GM18502 (cell line): ENCODE data around the gene CLK1.
"Not testable (repeated sequence)": the region's sequence is repeated elsewhere in the genome, so short reads cannot be mapped to it uniquely, and the experiment has no call there.

ENCODE experiments used
- ATAC-seq: cut with Tn5 transposase; IDR thresholded peaks from one replicate; pipeline ENCODE4 v1.9.1; 2021; ENCODE audit warnings: mild to moderate bottlenecking; ENCODE audit not compliant: unreplicated experiment, poor library complexity

Gene CLK1

GRCh38 chr2:200852605-200853004 is 11.9 kb downstream of the CLK1 start:
- no peak for ATAC-seq

DNA sequence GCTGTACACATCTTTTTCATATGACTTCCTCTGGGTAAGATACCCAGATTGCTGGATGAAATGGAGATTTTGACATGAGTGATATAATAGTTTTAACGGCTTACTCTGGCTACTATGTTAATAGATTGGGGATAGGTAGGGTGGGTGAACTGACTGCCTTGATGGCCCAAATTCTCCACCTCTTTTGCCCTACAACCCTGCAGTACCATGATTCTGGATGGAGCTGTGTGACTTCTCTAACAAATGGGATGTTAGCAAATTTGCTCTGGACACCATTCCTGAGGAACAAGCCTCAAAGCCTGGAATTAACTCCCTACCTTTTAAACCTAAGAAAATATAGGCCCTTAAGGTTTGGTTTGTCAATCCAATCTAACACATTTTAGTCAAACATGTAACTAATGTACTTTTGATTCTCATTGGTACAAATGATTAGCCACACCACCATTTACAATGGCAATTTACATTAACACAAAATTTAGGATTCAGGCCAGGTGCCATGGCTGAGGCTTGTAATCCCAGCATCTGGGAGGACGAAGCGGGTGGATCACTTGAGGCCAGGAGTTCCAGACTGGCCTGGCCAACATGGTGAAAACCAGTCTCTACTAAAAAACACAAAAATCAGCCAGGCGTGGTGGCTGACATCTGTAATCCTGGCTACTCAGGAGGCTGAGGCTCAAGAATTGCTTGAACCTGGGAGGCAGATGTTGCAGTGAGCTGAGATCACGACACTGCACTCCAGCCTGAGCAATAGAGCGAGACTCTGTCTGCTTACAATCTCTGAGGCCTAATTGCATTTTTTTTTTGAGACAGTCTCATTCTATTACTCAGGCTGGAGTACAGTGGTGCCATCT is 12.8 kb downstream of the CLK1 start:
- no peak for ATAC-seq

DNA sequence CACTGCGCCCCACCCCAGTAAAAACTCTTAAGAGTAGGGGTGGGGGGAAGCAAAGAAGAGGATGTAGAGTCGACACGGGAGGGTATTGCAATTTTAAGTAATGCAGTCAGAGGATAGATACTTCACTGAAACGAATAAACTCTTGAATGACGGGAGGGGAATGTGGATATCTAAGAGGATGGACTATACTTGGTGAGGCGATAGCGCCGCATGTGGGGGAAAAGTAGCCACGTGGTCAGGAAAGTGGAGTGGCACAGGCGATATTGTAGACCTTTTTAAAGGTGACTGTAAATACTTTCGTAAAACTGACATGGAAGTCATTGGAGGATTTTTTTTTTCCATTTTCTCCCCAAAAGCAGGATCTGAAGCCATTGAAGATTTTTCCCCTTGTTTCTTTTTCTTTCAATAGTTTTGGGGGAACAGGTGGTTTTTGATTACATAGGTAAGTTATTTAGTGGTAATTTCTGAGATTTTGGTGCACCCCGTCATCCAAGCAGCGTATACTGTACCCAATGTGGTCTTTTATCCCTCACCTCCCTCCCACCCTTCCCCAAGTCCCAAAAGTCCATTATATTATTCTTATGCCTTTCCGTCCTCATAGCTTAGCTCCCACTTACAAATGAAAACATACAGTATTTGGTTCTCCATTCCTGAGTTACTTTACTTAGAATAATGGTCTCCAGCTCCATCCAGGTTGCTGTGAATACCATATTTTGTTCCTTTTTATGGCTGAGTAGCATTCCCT is 13.8 kb downstream of the CLK1 start:
- no peak for ATAC-seq

DNA sequence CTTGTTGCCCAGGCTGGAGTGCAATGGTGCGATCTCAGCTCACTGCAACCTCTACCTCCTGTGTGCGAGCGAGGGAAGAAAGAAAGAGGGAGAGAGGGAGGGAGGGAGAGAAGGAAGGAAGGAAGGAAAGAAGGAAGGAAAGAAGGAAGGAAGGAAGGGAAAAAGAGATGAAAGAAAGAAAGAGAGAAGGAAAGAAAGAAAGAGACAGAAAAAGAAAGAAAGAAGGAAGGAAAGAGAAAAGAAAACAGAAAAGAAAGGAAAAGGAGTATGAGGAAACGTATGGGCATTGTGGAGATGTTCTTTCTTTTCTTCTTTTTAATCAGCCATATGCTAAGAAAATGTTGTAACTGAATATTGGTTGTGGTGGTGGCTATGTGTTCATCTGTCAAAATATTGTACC is 16.5 kb downstream of the CLK1 start:
- ATAC-seq = no peak

- ATAC-seq = no peak
These were observed 17.2 kb downstream of the CLK1 start for GRCh38 chr2:200847269-200847668.

DNA sequence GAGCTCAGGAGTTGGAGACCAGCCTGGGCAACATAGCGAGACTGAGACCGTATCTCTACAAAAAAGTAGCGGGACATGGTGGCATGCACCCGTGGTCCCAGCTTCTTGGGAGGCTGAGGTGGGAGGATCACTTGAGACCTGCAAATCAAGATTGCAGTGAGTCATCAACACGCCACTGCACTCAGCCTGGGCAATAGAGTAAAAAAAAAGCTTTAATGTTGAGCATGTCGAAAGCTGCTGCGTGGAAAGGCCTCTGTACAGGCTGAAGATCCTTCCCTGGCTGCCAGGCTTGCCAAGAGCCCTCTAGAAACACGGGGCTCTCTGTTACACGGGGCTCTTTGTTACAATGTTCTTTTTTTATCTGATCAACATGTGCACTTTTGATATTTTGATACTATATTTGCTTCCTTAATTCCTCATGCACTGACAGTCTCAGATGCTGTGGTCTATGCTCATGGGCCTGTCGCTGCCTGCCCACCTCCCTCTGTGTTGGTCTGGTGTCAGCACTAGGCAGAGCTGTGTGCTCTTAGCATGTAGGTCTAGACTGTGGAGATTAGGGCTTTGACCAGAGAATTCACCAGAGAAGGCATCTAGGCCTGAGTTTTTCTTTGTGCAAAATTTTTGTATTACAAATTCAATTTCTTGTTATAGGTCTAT is 18.7 kb downstream of the CLK1 start:
- no peak for ATAC-seq

DNA sequence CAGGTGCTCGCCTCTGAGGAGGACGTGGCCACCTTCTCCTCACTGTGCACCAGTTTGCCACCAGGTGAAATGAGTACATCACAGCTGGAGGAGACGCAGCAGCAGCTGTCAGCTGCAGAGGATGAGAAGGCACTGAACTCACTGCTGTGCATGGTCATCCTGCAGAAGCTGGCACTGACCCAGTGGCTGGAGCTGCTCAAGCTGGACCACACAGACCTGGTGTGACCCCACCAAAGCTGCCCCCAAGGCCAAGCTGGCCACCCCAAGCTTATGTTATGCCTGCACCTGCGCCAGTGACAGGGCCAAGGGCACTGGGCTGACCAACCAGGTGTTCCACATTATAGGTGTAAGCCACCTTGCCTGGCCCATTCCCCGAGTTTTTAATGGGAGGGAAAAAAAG is 19.3 kb downstream of the CLK1 start:
- ATAC-seq = no peak

- ATAC-seq = no peak
These were observed 20.2 kb downstream of the CLK1 start for GRCh38 chr2:200843993-200844948.

GRCh38 chr2:200839513-200839912 is 24.9 kb downstream of the CLK1 start:
- no peak for ATAC-seq

DNA sequence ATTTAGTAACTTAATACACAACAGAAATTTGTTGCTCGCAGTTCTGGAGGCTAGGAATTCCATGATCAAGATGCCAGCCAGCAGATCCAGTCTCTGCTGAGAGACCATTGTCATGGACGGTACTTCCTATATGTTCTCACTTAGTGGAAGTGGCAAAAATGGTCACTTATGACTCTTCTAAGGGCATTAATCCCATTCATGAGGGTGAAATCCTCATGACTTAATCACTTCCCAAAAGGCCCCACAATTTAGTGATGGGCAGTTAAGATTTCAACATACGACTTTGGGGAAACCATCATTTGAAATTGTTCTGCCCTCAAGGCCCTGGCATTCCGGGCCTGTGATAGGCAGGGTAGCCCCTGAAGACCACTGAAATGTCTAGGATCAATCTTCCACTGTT is 29.8 kb downstream of the CLK1 start:
- ATAC-seq = no peak

GRCh38 chr2:200829258-200829655 is 35.2 kb downstream of the CLK1 start:
- no peak for ATAC-seq

- no peak for ATAC-seq
These were observed 35.7 kb downstream of the CLK1 start for GRCh38 chr2:200828572-200829257.

DNA sequence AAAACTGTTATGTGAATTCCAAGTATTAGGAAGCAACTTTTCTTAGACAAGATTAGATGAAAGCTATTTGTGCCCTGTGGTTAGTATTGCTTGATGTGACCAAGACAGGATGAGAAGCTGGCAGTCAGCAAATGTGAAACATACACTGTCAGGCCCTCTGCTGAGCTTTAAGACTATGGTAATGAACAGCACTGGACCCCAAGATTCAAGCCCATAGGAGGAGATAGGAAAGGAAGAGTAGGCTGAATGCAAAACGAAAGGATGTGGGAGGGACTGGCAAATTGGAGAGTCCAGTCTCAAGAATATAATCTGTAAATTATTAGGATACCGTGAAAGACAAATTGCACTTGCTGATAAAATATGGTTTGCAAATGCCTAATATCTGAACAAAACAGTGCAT is 36.4 kb downstream of the CLK1 start:
- no peak for ATAC-seq

DNA sequence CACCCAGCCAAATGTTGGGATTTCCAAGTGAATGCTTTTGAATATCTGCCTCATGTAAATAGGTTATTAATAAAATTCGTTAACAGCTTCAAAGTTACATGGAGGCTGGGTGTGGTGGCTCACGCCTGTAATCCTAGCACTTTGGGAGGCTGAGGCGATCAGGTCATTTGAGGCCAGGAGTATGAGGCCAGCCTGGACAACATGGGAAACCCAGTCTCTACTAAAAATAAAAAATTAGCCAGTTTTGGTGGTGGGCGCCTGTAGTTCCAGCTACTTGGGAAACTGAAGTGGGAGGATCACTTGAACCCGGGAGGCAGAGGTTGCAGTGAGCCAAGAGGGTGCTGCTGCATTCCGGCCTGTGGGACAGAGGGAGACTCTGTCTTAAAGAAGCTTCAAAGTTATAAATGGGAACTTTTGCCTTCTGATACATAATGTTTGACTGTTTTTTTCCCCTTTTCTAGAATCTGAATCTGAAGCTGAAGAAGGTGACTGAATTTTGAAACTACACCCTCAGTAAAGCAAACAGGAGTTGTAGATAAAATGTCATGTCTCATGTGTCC is 42.7 kb downstream of the CLK1 start:
- ATAC-seq = no peak

DNA sequence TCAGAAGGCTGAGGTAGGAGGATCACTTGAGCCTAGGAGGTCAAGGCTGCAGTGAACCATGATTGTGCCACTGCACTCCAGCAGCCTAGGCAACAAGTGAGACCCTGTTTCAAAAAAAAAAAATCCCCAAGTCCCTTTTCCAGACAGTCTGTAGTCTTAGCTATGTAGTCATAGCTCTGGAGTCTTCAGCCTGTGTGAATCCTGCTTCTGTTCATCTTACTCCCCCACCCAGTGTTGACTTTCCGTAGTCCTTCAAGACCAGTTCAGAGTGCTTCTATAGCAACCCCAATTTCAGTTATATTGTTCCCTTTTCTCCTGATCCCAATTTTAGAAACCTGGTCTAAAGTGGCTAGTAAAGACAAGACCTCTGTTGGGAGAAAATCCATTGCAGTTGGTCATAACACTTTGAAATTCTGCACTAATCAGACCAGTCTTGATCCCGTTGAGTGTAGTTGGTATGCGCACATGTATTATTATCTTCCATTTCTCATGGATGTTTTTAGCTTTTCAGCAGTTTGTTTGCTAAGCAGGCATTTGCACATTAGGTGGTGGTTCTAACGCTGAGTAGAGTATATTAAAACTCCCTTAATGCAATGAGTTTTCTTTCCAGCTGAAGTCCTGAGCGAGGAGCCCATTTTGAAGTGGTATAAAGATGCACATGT is 43.8 kb downstream of the CLK1 start:
- no peak for ATAC-seq

- not testable (repeated sequence) for ATAC-seq
These were observed 45.7 kb downstream of the CLK1 start for GRCh38 chr2:200818732-200819131.

- ATAC-seq = no peak
These were observed 49.5 kb downstream of the CLK1 start for GRCh38 chr2:200814917-200815316.

- no peak for ATAC-seq
These were observed 50.1 kb downstream of the CLK1 start for GRCh38 chr2:200814276-200814815.
